ENCODE results near the gene ADSS1.

DNA sequence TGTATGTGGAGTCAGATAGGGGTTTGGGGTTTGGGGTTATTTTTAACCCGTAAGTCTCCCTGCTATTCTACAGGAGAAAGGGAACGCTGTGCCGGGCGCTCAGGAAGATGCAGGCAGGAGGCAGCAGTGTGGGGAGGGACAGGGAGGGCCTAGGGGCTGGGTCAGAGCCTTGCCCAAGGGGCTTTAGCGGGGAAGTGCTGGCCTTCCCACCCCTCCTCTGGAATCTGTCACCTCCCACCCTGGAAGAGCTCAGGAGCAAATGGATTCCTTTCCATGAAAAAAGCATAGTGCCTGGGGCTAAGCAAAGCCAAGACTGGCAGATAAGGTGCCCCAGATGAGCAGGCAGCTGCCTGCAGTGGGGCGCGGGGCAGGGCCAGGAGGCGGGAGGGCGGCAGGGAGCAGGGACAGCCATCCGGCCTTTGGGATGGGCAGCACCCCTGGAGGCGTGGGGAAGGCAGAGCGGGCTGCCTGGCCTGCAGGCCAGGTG lies 41.9 kb upstream of the ADSS1 start:
- TF ChIP-seq, protein P1, sequence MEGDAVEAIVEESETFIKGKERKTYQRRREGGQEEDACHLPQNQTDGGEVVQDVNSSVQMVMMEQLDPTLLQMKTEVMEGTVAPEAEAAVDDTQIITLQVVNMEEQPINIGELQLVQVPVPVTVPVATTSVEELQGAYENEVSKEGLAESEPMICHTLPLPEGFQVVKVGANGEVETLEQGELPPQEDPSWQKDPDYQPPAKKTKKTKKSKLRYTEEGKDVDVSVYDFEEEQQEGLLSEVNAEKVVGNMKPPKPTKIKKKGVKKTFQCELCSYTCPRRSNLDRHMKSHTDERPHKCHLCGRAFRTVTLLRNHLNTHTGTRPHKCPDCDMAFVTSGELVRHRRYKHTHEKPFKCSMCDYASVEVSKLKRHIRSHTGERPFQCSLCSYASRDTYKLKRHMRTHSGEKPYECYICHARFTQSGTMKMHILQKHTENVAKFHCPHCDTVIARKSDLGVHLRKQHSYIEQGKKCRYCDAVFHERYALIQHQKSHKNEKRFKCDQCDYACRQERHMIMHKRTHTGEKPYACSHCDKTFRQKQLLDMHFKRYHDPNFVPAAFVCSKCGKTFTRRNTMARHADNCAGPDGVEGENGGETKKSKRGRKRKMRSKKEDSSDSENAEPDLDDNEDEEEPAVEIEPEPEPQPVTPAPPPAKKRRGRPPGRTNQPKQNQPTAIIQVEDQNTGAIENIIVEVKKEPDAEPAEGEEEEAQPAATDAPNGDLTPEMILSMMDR (conservative IDR thresholded peaks at IDR 0.05 in 1 of 2, IDR thresholded peaks at IDR 0.05 in 1 of 2; ENCODE audit: low read depth in 1 of 2, low read length in 2 of 2), result no peak
- TF ChIP-seq EZH2 (IDR thresholded peaks at IDR 0.05; ENCODE audit: low read length, missing control alignments), result no peak

Data from fibroblast of lung (primary cell).